GM12878 (cell line): ENCODE data around the gene ZBTB3. TPM values are rescaled to one million over a fixed set of nuclear protein-coding genes. Genes with fewer than 3 reads are reported as not detected.

ENCODE experiments used
- CBFB ChIP-seq: IDR thresholded peaks from 2 replicates; pipeline ENCODE4 v1.6.1; 2016; ENCODE audit warnings: antibody characterized with exemption, low read depth
- EP300 ChIP-seq, 2 experiments: fragments of 150-350 bp in 1 of 2; IDR thresholded peaks; 2 replicates each; pipeline ENCODE4 v1.6.1; 2011 to 2012; ENCODE audit warnings: low read depth in 2 of 2, low read length in 2 of 2, borderline replicate concordance in 1 of 2, improper control_type of control experiment in 1 of 2, inconsistent platforms in 1 of 2; ENCODE audit not compliant: control insufficient read depth in 1 of 2
- NFXL1 ChIP-seq: fragments of 450-650 bp; IDR thresholded peaks from 2 replicates; pipeline ENCODE4 v1.6.1; 2017; ENCODE audit warnings: antibody characterized with exemption, mild to moderate bottlenecking, borderline replicate concordance
- PBX3 ChIP-seq: IDR thresholded peaks from 2 replicates; pipeline ENCODE4 v1.6.1; 2011; ENCODE audit warnings: mild to moderate bottlenecking, low read depth, low read length, moderate library complexity; ENCODE audit not compliant: insufficient replicate concordance
- PKNOX1 ChIP-seq: fragments of 450-650 bp; IDR thresholded peaks from 2 replicates; pipeline ENCODE4 v1.6.1; 2016; ENCODE audit warnings: mild to moderate bottlenecking
- PML ChIP-seq: IDR thresholded peaks from 2 replicates; pipeline ENCODE4 v1.6.1; 2012; ENCODE audit warnings: low read length, inconsistent platforms
- RUNX3 ChIP-seq: IDR thresholded peaks from 2 replicates; pipeline ENCODE4 v1.6.1; 2012; ENCODE audit warnings: low read length, inconsistent platforms
- SIN3A ChIP-seq: IDR thresholded peaks from 2 replicates; pipeline ENCODE4 v1.6.1; 2012; ENCODE audit warnings: low read depth, low read length, improper control_type of control experiment
- SMAD5 ChIP-seq: IDR thresholded peaks from 2 replicates; pipeline ENCODE4 v1.6.1; 2016; ENCODE audit warnings: antibody characterized with exemption, low read depth
- SREBF2 ChIP-seq: IDR thresholded peaks from 2 replicates; pipeline ENCODE4 v1.6.1; 2012; ENCODE audit warnings: mild to moderate bottlenecking, low read length
- SUPT20H ChIP-seq: IDR thresholded peaks from 2 replicates; pipeline ENCODE4 v1.6.1; 2011; ENCODE audit warnings: low read depth, mild to moderate bottlenecking, low read length, moderate library complexity, borderline replicate concordance; ENCODE audit not compliant: control insufficient read depth
- SUZ12 ChIP-seq: fragments of 200-600 bp; sonication (generic); IDR thresholded peaks from one replicate; pipeline ENCODE4 v1.6.1; 2018; ENCODE audit warnings: antibody characterized with exemption, mild to moderate bottlenecking; ENCODE audit not compliant: unreplicated experiment
- TCF7 ChIP-seq: IDR thresholded peaks from 2 replicates; pipeline ENCODE4 v1.6.1; 2014; ENCODE audit warnings: antibody characterized with exemption, borderline replicate concordance
- ZNF592 ChIP-seq: fragments of 450-650 bp; IDR thresholded peaks from 2 replicates; pipeline ENCODE4 v1.6.1; 2017; ENCODE audit warnings: mild to moderate bottlenecking, moderate library complexity
- ZNF687 ChIP-seq: fragments of 450-650 bp; IDR thresholded peaks from 2 replicates; pipeline ENCODE4 v1.6.1; 2017; ENCODE audit warnings: mild to moderate bottlenecking, moderate library complexity
- polyA plus RNA-seq, 11 experiments: library from polyadenylated mRNA; depleted of rRNA in 4 of 11; unstranded in 6 of 11; stranded (reverse) in 5 of 11; fragments of >200 nt; fragmentation: Nextera tagmentation in 4 of 11; fragmentation: Illumina TruSeq in 1 of 11; extraction: Ambion mirVana in 4 of 11; extraction: Trizol in 1 of 11; gene quantifications; 1 replicate in 1 of 11; 2 replicates in 10 of 11; pipeline versions ENCODE4 v1.2.1 to v1.2.3, GENCODE V29; 2011 to 2016; ENCODE audit warnings: inconsistent platforms in 2 of 11, missing spikeins in 2 of 11, low read depth in 1 of 11
- total RNA-seq, 4 experiments: library from RNA; depleted of rRNA in 3 of 4; stranded (reverse); fragments of >200 nt in 3 of 4; fragmentation: Illumina TruSeq in 1 of 4; extraction: Trizol in 1 of 4; gene quantifications; 2 replicates each; pipeline versions ENCODE4 v1.2.1 to v1.2.3, GENCODE V29; 2013 to 2021

Gene ZBTB3
- total and polyA plus RNA-seq, 10 of the 15 experiments (the other 5 are each of a cell fraction or from before 2014, with no cell fraction given), result 1.4 to 7.7 (median 4.8) TPM

GRCh38 chr11:62709247-62710000 is 44.5 kb downstream of the ZBTB3 start (continued):
- TF ChIP-seq ZNF687 (no peak), PML (peak; percentile 97; the same call in 1 of the 2 replicates), SMAD5 (peak; percentile 62), EP300 (IDR thresholded peaks at IDR 0.05; ENCODE audit: borderline replicate concordance in 1 of 2, control insufficient read depth in 1 of 2, low read depth in 2 of 2, low read length in 2 of 2) (peak in 1 of 2 experiments; percentile 32; a peak in 1 of 4 replicates), SUPT20H (no peak), PKNOX1 (peak; percentile 59), SUZ12 (no peak), RUNX3 (peak; percentile 58), ZNF592 (no peak), CBFB (no peak), SREBF2 (no peak), TCF7 (no peak; the same call in 1 of the 2 replicates), SIN3A (0 out of 2 replicates have a peak, but pooled peaks have one; percentile 60), PBX3 (peak; percentile 38), NFXL1 (no peak)
